ENCODE results near the gene C3orf20.

The C3orf20 gene

DNA sequence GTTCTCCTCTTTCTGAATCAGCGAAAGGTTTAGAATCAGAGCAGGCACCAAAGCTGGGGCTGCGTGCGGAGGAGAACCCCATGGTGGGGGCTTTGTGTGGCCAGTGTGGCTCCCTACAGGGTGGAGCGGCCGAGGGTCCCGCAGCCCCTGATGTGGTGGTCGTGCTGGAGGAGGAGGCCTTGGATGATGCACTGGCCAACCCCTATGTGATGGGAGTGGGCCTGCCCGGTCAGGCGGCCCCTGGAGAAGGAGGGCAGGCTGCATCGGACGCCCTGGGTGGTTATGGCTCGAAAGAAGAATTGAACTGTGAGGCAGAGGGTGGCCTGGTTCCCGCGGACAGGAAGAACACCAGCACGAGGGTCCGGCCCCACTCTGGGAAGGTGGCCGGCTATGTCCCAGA, 145.2 kb downstream of the C3orf20 start:
- no peak for DNase-seq

DNA sequence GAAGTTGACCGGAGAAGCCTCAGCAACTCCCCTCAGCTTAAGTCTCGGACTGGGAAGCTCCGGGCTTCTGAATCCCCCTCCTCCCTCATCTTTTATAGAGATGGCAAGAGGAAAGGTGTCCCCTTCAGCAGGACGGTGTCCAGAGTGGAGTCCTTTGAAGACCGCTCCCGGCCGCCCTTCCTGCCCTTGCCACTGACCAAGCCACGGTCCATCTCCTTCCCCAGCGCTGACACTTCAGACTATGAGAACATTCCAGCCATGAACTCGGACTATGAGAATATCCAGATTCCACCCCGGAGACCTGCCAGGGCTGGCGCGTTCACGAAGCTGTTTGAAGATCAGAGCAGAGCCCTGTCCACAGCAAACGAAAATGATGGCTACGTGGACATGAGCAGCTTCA, 146.2 kb downstream of the C3orf20 start:
- no peak for DNase-seq

- DNase-seq: peak; percentile 53
Observed at GRCh38 chr3:14822134-14822533, 147.2 kb downstream of the C3orf20 start.
